GM21447 (cell line): ENCODE data around the gene GLIPR2.
"Not testable (repeated sequence)": the region's sequence is repeated elsewhere in the genome, so short reads cannot be mapped to it uniquely, and the experiment has no call there.

Experiments used
- ATAC-seq: cut with Tn5 transposase; IDR thresholded peaks from one replicate; pipeline ENCODE4 v1.9.1; 2021; ENCODE audit not compliant: unreplicated experiment

The GLIPR2 gene

GRCh38 chr9:36121971-36122370, 14.6 kb upstream of the GLIPR2 start:
- ATAC-seq, result no peak

- no peak for ATAC-seq
Observed at GRCh38 chr9:36123515-36123914, 13.0 kb upstream of the GLIPR2 start.

DNA sequence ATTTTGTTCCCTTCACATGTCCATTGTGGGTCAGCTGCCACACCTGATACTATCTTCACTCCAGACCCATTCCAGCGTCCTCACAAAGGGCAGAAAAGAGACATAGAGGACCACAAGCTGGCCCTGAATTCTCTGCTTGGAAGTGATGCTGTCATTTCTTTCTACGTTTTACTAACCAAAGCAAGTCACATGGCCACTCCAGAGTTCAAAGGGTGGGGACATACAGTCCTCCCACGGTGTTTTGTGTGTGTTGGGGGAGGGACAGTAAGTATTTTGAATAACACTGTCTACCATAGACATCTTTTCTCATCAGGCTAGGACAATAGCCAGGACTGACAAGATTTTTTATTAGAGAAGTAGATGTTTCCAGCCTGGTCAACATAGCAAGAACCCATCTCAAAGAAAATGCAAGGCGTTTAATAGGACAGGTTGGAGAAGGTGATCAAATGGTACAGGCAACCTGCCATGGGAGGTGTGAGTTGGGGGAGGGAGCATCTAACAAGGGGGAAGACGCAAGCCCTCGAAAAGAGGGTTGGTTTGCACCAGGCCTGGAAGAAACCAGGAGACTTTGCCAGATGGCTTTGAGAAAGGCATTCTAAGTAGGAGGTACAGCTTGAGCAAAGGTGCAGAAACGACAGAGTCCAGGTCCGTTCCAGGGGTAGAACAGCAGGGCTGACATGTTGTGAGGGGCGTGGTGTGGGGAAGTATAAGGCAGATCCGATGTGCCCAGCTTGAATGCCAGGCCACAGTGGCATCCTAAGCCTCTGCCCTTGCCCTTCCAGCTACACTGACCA, 11.3 kb upstream of the GLIPR2 start:
- no peak for ATAC-seq

- ATAC-seq, result no peak
Observed at GRCh38 chr9:36126016-36126730, 10.4 kb upstream of the GLIPR2 start.

DNA sequence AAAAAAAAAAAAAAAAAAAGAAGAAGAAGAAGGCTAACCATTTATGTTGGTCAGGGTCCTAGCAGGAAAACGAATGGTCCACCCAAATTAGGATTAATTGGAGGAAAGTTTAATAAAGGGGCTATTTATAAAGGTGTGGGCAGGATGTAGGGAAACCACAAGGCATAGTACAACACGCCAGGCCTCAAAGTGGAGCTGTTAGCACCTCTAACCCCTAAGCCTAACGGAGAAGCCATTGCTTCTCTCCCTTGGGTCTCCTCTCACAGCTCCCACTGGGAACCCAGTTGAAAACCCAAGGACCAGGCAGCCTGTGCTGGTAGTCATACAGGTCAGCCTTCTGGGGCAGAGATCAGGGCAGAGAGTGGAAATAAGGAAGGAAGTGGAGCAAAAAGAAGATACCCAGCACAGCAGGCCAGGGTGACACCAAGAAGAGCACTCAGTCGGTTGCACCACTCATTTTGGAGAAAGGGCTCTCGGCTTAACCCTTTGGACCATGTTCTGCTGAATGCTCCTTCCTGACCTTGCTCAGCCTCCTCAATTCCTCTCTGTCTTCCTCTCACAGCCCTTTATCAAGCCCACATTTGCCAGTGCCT, 8.8 kb upstream of the GLIPR2 start:
- ATAC-seq, result no peak

DNA sequence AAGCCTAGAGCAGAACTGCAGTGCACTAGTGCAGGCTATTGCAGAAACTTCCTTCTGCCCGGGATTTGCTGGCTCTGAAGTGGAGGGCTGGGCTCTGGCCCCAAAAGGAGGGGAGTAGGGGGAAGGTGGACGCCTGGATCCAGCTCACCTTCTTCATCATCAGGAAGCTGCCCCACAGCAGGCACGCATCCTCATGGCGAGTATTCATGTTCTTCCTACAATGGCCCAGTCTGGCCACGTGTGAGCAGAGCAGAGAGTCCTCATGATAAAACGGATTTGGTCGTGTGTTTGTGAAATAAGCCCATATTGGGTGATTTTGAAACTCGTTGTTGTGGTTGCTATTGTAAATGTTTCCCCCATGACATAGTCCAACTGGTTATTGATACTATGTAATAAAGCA, 8.2 kb upstream of the GLIPR2 start:
- ATAC-seq, result no peak

- no peak for ATAC-seq
Observed at GRCh38 chr9:36129139-36129538, 7.4 kb upstream of the GLIPR2 start.

DNA sequence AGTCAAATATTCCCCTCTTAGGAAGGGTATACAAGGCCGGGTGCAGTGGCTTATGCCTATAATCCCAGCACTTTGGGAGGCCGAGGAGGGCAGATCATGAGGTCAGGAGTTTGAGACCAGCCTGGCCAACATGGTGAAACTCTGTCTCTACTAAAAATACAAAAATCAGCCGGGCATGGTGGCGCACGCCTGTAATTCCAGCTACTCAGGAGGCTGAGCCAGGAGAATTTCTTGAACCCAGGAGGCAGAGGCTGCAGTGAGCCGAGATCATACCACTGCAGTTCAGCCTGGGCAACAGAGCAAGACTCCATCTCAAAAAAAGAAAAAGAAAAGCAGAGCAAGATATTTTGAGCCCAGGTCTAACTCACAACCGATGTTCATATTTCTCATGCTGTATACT, 4.9 kb upstream of the GLIPR2 start:
- ATAC-seq, result not testable (repeated sequence)

GRCh38 chr9:36132086-36132485, 4.4 kb upstream of the GLIPR2 start:
- ATAC-seq, result no peak

DNA sequence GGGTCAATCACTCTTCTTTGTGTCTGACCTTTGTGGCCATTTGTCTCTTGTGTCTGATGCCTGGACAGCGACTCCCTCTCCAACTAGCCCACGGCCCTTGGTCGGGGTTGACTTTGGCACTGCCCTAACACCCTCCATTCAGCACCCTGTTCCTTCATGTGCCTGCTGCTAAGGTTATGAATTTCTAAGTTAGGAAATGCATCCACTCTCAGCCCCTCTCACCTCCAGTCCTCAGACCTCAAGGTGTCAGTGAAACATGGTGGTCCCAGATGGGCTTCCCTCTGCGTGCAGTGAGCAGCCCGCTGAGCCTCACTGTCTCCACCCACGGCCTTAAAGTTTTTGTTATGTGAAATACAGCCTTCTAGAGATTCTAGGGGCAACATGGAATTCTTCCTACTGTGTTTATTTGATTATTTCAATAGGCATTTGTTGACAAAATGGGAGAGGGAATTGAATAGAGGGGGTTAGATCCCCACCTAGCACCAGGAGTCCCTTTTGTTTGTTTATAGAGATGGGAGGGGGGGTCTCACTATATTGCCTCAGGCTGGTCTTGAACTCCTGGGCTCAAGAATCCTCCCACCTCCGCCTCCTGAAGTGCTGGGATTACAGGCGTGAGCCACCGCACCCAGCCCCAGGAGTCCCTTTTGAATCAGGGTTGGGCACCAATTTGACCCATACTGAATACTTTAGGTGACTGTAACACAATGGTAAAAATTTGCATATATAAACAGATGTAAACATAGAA, 1.6 kb upstream of the GLIPR2 start:
- ATAC-seq, result no peak

DNA sequence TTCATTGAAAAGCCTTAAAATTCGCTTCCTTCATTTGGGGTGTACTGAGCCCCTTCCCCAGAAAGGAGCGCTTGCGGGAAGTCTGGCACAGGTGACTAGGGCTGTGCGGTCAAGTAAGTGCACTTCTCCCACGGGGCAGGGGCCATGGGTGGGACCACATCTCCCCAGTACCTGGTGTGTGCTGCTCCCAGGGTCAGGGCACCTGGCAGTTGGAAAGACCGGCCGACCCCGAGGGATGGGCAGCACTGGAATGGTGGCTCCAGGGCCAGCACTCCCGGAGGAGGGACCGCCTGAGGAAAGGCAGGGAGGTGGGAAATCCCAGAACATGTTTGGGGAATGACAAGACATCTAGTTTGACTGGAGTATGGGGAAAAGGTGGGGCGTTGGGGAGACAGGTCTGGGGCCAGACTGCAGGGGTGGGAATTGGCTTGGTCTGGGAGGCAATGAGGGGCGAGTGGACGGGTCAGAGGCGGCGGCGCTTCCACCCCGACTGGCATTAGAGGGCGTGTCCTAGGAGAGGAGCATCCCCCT, 727 bp upstream of the GLIPR2 start:
- ATAC-seq, result no peak

DNA sequence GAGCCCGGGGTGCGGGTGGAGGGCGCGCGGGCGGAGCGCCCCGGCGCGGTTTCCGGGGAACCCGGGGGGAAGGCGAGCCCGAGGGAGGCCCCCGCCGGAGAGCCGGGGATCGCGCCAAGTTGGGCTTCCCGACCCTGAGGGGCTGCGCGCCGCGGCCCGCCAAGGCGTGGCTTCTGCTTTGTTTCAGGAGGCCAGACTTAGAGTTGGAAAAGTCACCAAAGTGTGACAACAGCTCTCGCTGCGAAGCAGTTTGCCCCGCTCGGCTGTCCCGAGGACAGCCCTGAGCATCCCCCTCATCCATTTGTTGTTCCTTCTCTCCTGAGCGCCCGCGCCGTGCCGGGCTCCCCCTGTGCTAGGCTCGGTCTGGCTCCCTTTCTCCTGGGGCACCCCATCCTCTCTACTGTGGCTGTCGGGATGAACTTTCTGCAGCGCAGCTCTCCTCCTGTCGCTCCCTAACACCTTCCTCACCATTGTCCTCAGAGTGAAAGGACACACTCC, 410 bp downstream of the GLIPR2 start:
- ATAC-seq, result peak; percentile 24

- ATAC-seq, result no peak
Observed at GRCh38 chr9:36137392-36138004, 965 bp downstream of the GLIPR2 start.

GRCh38 chr9:36138496-36138895, 2.0 kb downstream of the GLIPR2 start:
- ATAC-seq, result no peak

DNA sequence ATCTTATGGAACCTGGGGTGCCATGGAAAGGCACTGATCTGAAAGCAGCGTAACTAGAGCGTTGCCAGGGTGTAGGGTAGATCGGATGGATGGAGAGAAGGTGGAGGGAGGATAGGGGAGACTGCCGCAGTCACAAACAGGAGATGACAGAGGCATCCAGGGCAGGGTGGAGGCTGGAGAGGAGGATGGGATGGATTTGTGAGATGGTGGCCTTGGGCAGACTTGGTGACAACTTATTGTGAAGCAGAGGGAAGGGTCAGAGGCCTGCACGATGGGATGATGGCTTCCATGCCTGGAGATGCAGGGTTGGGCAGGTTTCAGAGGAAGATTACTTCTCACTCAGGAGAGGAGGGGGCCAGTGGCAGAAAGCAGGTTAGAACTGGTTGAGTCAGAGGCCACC, 2.4 kb downstream of the GLIPR2 start:
- no peak for ATAC-seq

- no peak for ATAC-seq
Observed at GRCh38 chr9:36140086-36141084, 3.9 kb downstream of the GLIPR2 start.

DNA sequence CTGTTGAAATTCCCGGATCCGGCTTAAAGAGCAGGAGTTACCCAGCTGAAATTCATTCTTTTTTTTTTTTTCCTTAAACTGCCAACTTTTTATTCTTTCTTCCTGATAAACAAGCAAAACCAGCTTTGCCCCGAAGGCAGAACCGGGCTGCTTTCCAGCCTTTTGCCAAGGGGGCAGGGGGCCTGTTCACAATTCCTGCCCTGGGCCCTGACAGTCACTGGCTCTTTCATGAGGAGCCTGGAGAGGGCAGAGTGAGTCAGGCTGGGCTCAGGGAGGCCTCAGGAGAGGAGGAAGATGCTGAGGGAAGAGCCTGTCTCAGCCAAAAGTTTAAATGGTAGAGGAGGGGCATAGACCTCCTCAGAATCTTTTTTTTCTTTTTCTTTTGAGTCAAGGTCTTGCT, 4.8 kb downstream of the GLIPR2 start:
- ATAC-seq, result no peak

- ATAC-seq, result no peak
Observed at GRCh38 chr9:36141761-36142160, 5.2 kb downstream of the GLIPR2 start.

DNA sequence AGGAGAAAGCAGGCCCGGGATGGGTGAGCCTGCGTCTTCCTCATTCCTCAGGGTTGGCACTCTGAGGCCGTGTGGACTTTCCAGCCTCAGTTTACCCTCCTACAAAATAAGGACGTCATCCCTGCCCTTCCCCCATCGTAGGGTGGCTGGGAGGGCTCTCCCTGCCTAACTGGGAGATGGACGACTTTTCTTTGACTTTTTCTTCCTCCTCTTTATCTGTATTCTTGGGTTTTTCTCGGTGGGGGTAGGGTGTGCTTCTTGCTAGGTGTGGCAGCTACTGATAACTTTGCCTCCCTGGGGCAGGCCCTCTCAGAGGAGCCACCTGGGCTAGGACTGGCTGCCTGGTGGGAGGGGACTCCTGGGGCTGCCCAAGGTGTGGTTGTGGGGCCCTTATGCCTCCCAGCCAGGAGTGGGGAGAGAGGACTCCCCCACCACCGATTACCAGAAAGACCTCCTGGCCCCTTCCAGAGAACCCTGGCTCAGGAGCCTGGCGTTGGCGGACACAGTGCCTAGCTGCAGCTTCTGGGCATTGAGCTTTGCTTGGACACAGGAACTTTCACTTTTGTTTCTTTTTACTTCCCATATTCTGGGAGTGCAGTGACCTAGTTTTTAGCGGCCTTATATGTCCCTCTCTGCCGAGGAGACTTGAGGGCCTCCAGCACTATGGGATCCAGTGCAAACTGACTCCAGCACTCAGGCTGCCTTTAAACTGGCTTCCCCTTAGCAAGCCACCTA, 6.1 kb downstream of the GLIPR2 start:
- no peak for ATAC-seq
